GM21423 (cell line): ENCODE results near the gene PTPRK.
"Not testable (repeated sequence)": the region's sequence is repeated elsewhere in the genome, so short reads cannot be mapped to it uniquely, and the experiment has no call there.

Source experiments
- ATAC-seq: cut with Tn5 transposase; IDR thresholded peaks from one replicate; pipeline ENCODE4 v1.9.1; 2021; ENCODE audit warnings: mild to moderate bottlenecking, moderate library complexity; ENCODE audit not compliant: unreplicated experiment

The PTPRK gene

DNA sequence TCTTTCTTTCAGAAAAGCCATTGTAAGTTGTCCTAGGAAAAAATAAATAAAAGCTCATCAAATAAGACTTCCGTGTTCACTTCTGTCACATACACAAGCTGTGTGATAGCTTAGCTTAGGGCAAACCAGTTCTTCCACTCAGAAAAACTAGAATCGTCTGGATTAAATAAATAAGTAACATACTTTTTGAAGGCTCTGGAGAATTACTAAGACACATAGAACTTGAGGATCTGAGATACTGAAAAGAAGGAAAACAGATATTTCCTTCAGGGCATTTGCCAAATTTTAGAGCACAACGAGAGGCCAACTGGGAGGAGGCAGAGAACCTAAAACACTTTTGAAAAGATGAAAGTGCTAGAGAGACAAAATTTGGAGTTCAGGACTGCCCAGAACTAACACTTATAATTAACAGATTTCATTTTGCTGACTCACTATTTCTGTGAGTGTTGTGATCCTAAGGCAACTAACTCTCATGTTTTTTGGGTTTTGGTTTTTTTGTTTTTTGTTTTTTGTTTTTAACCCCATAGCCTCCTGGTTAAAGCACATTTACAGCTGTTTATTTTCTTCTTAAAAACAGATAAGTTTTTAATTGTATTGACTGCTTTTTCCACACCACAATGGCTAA lies 580.8 kb downstream of the PTPRK start:
- no peak for ATAC-seq

DNA sequence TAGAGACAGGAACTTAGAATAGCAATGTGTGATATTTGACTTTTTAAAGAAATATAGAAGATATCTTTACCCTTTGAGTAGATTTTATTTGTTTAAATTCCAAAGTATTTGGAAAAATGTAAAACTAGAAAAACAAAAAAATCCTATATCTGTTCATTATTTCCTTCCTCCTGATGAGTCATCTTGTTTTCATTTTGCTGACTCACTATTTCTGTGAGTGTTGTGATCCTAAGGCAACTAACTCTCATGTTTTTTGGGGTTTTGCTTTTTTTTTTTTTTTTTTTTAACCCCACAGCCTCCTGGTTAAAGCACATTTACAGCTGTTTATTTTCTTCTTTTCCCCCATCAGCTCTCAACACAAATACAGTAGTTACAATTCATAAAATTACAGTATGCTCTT lies 581.7 kb downstream of the PTPRK start:
- no peak for ATAC-seq

DNA sequence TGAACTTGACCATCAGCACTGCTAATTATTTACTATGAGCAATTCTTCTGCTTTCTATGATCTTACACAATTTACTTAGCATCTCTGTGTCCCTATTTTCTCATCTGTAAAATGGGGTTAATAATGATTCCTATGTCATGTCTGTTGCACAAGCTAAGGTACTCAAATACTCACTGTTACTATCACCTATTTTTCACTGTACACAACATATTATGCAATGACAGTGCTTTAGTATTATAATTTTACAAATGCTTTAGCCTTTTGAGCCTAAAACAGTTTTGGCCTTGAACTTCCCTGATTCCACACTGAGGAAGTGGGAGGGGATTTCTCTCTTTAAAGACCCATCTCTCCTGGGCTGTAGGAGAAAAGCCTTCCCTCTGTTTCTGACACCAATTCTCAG lies 582.7 kb downstream of the PTPRK start:
- no peak for ATAC-seq

DNA sequence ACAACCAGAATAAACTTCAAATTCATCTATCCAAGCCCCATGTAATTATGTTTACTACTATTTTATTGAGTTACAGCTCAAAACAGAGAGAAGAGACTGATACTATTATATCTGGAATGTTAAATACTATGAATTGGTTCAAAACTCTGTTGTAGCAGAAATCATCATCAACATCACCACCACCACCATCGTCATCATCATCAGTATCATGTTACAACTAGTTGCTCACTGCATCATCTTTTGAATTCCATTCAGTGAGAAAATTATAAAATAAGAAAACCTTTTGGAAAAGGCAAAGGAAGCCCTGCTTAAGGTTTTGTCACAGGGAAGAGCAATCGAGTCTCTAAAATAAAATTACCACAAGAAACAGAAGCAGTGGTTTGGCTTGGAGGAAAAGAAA lies 583.3 kb downstream of the PTPRK start:
- ATAC-seq, result no peak

DNA sequence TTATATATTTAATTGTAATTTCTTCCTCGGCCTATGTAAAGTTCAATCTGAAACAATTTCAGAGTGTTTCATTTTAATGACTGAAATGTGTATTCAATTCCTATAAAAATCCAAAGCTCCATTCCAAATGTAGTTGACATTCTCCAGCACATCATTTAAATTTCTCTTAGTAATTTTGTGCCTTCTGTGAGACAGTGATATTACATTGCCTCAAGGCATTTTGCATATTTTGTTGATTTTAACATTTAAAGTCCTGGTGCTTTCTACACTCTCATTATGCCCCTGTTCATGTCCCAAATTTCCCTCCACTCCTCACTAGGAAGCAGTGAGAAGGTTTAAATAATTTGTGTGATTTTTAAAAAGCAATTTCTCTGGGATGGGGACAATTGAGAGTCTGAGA lies 585.4 kb downstream of the PTPRK start:
- ATAC-seq, result no peak

DNA sequence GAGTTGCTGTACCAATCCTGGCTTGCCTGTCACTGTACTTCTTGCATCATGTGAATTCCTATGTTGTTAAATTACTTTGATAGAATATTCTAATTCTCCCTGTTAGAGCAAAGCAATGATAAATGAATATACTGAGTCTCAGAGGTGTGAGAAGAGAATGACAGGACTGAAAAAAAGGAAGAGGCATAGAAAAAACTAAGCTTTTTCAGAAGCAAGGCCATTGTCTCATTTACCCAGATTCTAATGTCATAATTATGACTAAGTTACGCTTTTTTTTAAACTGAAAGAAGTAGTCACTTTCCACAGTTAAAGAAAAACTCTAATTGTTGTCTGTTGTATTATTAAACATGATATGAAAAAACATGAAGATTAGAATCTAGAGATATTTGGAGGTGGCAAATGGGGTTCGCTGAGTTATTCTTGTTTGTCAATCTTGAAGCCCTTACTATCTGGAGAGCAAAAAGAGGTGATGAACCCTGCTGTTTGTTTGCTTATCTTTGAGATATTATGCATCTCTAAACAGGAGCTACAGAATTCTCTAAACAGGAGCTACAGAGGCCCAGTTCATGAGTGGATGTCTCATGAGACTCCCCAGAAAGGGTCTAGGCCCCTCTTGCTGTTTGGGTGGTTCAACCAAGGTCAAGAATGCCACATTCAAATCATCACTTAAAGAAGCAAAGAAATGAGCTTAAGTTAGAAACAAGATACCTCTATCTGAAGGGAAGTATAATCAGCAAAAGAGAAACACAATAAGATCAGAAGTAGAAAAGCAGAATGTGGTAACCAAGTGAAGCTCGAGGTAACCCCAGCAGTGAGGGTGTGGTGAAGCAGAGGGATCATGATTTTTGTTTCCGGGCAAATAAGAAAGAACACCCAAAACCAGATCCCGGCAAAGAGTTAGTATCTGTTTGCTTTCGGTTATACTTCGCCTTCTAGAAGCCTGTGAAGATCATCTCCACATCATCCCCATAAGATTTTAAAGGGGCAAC lies 586.3 kb downstream of the PTPRK start:
- no peak for ATAC-seq

DNA sequence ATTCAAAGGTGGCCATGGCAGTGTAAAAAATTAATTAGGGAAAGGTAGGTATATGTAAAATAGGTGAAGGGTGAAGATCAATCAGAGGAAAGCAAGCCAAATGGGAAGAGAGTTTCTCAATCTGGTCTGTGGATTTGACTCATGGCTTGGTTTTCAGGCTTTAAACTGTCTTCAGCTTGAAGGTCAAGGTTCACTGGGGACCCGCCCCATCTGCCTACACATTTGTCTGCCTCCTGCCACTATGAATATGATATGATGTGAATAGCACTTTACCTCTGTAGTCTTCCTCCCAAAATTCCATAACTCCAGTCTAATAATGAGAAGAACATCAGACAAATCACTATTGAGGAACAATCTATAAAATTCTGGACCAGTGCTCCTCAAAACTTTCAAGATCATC lies 587.3 kb downstream of the PTPRK start:
- no peak for ATAC-seq

DNA sequence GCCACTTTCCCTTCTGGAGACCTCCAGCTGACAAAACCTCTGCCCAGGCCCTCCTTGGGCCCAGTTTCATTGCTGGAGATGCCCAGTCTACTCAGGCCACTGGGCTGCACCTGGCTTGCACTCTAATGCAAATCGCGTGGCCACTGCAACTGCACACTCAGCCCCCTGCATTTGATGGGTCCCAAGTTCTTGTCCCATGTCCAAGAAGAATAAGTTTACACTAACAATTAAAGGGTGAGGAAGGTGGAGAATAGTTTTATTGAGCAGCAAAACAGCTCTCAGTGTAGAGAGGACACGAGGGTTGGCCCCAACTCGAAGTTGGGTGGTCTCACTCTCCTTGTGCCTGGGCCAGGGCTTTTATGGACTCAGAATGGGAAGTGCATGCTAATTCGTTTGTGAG lies 587.7 kb downstream of the PTPRK start:
- no peak for ATAC-seq

DNA sequence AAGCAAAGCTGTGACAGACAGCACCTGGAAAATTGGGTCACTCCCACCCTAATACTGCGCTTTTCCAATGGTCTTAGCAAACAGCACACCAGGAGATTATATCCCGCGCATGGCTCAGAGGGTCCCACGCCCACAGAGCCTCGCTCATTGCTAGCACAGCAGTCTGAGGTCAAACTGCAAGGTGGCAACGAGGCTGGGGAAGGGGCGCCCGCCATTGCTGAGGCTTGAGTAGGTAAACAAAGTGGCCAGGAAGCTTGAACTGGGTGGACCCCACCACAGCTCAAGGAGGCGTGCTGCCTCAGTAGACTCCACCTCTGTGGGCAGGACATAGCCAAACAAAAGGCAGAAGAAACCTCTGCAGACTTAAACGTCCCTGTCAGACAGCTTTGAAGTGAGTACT lies 594.0 kb downstream of the PTPRK start:
- not testable (repeated sequence) for ATAC-seq

DNA sequence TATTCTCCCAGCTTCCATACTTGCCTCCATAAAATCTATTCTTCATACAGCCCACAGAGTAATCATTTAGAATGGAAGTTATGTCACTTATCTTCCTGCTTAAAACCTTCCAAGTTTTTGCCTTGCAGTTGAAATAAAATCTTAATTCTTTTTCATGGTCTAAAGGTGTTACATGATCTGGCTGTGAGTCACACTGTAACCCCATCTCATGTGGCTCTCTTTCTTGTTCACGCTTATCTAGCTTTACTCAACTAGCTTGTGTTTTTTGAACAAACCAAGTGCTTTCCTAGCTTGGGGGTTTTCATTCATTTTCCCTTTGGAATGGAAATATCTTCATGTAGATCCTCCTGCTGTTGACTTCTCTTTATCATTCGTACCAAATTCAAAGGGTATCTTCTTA lies 596.0 kb downstream of the PTPRK start:
- no peak for ATAC-seq

DNA sequence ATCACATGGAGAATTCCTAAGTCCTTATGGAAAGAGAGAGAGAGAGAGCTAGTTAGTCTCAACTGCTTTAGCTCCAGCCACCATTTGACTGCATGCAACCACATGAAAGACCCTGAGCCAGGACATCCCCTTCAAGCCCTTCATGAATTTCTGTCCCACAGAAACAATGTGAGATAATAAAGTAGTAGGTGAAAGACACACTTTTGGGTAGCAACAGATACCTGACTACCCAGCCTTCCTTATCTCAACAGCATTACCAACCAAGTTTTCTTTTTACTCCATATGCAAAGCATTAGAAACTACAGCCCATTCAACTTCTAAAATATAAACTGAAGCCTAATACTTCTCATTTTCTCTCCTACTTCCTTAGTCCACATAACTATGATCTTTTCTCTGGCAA lies 596.4 kb downstream of the PTPRK start:
- no peak for ATAC-seq

DNA sequence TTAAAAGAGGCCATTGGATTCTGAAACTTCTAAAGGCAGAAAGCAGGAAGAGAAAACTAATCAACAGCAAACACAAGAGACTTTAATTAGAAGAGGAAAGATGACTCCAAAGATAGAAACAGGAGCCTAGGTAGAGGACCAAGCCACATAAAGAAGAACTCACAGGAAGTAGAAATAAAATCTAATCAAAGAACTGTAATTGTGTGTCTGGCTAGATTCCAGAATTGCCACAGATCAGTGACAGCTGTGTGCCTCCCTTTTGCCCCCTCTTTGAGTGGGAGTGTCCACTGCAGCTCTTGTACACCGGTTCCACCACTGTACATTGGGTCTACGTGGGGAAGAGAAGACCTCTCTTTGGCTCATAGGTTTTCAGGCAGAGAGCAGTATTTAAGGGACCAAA lies 597.3 kb downstream of the PTPRK start:
- no peak for ATAC-seq

DNA sequence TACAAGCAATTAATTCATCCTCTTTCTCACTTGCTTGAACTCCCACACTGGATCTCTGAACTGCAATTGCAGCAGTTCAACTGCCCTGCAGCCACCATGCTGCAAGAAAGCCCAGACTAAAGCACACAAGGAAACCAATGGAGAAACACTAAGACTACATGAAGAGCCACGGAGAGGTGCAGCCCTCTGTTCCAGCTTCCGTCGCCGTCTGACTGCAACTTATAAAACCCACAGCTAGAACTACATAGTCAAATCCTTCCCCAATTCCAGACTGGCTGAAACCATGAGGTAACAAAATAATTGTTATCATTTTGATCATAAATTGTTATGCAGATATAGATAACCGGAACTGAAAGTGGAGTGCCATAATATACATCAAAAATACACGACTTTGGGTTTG lies 598.4 kb downstream of the PTPRK start:
- no peak for ATAC-seq

DNA sequence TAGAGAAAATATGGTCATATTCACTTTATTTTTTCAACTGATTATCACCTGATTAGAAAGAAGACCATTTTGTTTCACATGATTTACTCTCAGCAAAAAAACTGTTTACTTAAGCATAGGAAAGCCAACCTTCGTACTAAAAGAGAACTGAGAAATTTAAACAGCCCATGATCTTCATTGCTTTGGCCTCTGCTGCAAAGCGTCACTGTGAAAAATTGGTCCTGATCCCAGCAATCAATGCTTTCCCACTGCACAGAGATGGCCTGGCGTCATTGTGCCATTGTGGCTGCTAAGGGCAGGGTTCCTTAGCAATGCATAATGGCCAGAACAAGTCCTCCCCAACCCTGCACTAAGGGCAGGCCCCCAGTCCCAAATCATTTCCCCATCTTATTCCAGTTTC lies 599.6 kb downstream of the PTPRK start:
- no peak for ATAC-seq
